GM13976 (cell line): ENCODE data around the gene CCL4L2.
"Not testable (repeated sequence)": the region's sequence is repeated elsewhere in the genome, so short reads cannot be mapped to it uniquely, and the experiment has no call there.

Experiments
- DNase-seq: peaks from one replicate; pipeline ENCODE4 v3.0.0; 2012; ENCODE audit warnings: low spot score
- in situ Hi-C: fragments of 300-500 bp; cut with MboI; formaldehyde crosslinking; loops from one replicate; pipeline ENCODE4 v1.12.0; 2022; ENCODE audit warnings: low sequenced_read_pairs, mixed read lengths, inconsistent platforms; ENCODE audit not compliant: unreplicated experiment
- TF ChIP-seq, protein P1 (sequence below): IDR thresholded peaks from 2 replicates; pipeline ENCODE4 v1.5.1; 2012; ENCODE audit warnings: borderline replicate concordance, mild to moderate bottlenecking; ENCODE audit not compliant: insufficient read depth; ENCODE audit errors: extremely low read depth, missing control alignments, control extremely low read depth

CCL4L2 gene

DNA sequence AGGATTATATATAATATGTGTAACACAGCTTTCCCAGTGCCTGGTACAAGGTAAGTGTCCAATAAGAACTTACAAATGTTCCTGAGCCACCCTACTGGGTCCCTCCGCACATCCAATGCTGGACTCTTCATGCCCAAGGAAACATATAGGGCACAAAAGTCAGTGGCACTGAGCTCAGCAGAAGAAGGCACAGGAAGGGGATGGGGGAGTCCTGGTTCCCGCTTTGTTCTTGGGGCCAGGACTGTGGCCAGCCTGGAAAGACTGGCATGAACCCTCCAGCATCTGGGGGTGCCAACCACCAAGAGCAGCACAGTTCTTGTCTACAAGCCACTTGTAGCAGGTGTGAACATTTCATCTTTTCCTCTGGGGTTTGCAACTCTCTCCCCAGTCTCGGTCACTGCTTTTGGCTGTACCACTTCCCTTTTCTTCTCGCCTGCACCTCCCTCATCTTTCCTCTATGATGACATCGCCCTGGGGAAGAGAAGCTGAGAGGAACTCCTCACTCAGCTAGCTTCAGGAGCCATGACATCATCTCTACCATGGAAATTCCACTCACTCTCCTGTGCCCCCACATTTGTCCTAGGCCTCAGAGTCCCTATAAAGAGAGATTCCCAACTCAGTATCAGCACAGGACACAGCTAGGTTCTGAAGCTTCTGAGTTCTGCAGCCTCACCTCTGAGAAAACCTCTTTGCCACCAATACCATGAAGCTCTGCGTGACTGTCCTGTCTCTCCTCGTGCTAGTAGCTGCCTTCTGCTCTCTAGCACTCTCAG is at the start of gene CCL4L2:
Gene CCL4L2 (plus strand): TSS at position 625 of the 773 bp plus-strand sequence.
- in situ Hi-C loops, DNase-seq: not testable (repeated sequence)

DNA sequence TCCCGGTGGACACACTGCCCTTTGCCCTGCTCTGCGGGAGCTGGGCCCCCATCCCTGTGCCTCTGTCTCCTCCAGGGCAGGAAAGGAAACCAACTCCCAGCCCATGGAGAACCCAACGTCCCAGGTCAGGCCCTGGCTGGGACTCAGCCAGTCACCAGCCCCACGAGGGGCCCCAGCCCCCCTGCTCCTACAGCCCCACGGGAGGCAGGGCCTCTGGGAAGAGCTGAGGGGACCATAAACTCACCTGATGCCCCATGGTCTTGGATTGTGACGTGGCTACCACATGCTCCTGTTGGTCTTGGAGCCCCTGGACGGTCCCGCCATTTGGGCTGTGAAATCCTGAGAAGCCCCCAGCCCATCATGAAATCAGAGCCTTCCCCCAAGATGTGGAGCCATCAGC is 42.0 kb upstream of the CCL4L2 start:
- in situ Hi-C loops, DNase-seq: not testable (repeated sequence)

DNA sequence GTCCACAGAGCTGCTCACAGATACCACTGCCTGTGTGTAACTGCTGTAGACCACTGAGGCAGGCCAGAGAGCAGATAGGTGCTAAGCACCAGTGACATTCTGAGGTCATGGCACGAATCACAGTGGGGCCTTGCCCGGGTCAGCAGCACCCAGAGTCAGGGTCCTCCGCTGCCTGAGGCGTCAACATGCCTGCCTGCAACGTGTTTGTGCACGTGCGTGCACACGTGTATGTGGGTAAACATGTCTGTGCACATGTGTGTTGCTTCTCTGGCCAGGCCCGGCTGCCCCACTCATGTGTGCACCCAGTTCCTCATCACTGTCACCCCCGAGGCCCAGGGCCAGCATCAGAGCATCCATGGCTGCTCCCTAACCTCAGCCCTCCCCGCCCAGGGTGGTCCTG is 34.3 kb upstream of the CCL4L2 start, which contains the start of gene TBC1D3B:
Gene TBC1D3B (minus strand): TSS at position 101 of the 400 bp plus-strand sequence. CDS start 1,586 bp downstream, outside the sequence.
- DNase-seq, in situ Hi-C loops: not testable (repeated sequence)

DNA sequence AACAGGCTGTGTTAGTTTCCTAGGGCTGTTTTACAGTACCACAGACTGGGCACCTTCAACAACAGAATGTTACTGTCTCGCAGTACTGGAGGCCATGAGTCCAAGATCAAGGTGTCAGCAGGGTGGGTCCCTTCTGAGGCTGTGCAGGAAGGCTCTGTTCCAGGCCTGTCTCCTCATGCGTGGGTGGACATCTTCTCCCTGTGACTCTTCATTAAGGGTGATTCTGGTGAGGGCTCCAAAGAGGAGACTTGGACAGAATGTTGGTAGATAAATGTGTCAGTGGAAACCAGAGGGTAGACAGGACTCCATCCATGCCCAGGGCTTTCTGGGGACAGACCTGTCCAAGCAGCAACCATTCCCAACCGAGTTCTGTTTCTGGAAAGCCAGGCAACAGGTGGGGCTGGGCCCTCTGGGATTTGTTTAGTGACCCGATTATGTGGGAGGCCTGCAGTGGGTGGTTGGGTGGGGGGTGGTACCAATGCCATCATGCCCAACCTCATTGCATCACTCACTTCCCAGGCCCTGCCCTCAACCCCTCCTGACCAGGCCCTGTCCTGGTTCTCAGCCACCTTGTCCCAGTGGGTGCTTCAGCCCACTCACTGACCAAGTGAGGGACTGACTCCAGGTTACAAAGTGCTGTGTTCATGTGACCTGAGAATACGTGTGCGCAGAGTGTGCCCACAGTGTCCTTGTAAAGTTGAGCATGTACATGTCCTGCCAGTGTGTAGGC is 29.3 kb upstream of the CCL4L2 start:
- DNase-seq, in situ Hi-C loops: not testable (repeated sequence)

DNA sequence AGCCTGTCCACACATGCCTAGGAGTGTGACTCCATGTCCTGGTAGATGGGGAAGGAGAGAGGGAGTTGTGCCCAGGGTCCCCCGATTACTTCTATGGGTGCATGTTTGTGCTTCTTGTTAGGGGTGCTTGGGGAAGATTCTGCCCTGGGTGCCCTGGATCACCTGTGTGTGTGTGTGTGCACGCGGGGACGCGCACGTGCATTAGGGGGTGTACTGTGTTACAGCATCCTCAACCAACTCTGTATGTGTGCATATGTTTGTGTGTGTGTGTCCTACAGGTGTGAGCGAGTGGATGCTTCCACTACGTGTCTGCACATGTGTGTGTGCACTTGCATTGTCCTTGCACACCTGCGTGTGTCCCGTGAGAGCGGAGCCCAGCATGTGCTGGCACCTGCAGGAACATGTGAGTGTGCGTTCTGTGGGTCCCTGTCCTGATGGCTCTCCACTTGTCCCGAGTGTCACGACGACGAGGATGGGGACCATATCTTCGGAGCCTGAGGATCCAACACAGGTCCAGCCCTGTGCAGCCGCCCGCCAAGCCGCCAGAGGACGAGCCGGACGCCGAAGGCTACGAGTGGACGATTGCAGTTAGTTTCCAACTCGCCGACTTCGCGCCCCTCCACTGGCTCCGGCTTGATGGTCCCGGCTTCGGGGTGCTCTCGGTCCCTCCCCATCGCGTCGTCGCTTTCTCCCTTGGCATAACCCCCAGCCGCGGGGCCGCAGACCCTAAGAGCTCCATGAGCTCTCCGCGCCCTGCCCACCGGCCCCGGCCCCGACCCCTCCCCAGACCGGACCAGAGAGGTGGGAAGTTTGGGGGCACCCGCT is 28.5 kb upstream of the CCL4L2 start:
- no peak for DNase-seq
- in situ Hi-C loops: no loop called here
- TF ChIP-seq, protein P1, sequence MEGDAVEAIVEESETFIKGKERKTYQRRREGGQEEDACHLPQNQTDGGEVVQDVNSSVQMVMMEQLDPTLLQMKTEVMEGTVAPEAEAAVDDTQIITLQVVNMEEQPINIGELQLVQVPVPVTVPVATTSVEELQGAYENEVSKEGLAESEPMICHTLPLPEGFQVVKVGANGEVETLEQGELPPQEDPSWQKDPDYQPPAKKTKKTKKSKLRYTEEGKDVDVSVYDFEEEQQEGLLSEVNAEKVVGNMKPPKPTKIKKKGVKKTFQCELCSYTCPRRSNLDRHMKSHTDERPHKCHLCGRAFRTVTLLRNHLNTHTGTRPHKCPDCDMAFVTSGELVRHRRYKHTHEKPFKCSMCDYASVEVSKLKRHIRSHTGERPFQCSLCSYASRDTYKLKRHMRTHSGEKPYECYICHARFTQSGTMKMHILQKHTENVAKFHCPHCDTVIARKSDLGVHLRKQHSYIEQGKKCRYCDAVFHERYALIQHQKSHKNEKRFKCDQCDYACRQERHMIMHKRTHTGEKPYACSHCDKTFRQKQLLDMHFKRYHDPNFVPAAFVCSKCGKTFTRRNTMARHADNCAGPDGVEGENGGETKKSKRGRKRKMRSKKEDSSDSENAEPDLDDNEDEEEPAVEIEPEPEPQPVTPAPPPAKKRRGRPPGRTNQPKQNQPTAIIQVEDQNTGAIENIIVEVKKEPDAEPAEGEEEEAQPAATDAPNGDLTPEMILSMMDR: no peak

DNA sequence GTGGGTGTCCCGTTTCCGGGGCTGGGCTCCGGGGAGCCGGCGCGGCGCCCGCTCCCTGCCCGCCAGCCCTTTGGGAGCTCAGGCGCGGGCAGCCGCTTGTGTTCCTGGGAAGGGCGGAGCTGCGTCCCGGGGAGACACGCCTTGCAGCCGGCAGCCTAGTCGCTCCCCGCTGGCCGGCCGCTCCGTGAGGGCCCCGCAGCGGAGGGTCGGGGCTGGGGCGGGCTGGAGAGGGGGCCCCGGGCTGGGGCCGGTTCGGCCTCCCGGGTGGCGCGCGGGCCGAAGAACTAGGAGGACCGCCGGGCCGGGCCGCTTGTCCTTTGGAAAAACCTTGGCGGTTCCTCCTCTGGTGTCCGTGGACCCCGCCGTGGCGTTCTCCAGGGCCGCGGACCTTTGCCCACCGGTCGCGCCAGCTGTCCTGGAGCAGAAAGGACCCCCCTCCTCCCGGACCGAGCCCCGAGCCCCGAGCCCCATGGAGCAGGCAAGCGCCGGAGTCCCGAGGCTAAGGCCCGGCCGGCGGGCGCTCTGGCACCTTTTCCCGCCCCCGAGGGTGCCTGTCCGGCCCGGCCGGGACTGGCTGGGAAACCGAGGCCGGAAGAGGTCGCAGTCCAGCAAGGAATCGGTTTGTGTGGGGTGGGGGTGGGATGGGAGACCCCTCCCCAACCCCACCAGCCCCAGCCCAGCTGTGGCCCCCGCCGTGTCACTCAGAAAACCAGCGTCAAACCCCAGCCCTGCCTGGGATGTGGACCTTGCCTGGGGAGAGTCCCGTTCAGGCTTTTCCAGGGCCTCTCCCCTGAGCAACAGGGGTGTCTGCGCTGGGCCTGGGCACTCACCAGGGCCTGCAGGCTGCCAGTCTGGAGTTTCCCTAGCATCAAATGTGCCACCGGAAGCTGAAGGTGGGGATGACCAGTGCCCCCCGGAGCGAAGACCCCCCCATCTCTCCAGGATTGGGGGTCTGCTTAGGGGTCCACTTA is 27.6 kb upstream of the CCL4L2 start:
- in situ Hi-C loops: no loop called here
- peak; percentile 73 for DNase-seq
- TF ChIP-seq, protein P1: no peak

DNA sequence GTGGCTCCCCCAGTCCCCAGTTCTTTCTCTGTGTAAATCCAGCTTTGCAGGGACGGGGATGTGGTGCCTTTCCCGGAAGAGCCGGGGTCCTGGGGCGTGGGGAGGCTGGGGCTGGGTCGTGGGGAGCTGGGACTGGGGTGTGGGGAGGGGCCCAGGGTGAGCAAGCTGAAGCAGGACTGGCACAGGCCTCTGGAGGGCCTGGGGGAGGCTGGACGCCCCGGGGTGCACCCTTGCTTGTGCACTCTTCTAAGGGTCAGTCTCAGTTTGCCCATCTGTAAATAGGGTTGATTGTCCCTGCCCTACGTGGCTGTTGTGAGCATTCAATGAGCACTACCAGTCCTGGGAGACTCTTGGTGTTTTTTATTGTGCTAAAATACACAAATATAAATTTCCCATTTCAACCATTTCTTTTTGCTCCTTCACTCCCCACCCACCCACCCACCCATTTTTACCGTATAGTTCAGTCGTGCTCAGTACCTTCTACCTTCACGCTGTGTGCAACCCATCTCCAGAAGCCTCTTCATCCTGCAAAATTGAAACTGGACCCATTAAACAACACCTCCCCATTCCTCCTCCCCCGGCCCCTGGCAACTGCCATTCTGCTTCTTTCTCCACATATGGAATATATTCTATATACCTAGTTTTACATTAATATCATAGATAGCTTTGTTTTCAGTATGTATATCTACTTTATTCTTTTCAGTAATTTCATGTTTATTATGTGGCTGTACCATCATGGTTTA is 26.7 kb upstream of the CCL4L2 start:
- in situ Hi-C loops: no loop called here
- TF ChIP-seq, protein P1: no peak
- no peak for DNase-seq
